H1 (cell line): ENCODE measurements around the gene WFIKKN1. TPM values are rescaled to one million over a fixed set of nuclear protein-coding genes. Genes with fewer than 3 reads are reported as not detected.

Experiments
- CHD7 ChIP-seq: fragments of 300-600 bp; sonication (generic); IDR thresholded peaks from 2 replicates; pipeline ENCODE4 v1.7.1; 2012; ENCODE audit warnings: low read length, moderate library complexity, mild to moderate bottlenecking, inconsistent platforms; ENCODE audit not compliant: insufficient replicate concordance
- polyA plus RNA-seq, 7 experiments: library from polyadenylated mRNA; depleted of rRNA in 3 of 7; stranded (reverse) in 5 of 7; unstranded in 2 of 7; fragments of >200 nt in 5 of 7; fragments of 200-250 nt in 2 of 7; gene quantifications; 1 replicate in 5 of 7; 2 replicates in 1 of 7; 4 replicates in 1 of 7; pipeline versions ENCODE4 v1.2.1 to v1.2.3, GENCODE V29; 2011 to 2013; ENCODE audit warnings: missing spikeins in 2 of 7, mixed read lengths in 2 of 7
- total RNA-seq: library from RNA; stranded (reverse); fragmentation: NEBNext Ultra II Directional; extraction: Animal tissue kit (Norgen Biotek cat#: 25700); gene quantifications from 2 replicates; pipeline ENCODE4 v1.2.1, GENCODE V29; 2021

Gene WFIKKN1
- total and polyA plus RNA-seq, 2 of the 8 experiments (the other 6 are each of a cell fraction or from before 2014, with no cell fraction given): 11.4 to 15.8 TPM

DNA sequence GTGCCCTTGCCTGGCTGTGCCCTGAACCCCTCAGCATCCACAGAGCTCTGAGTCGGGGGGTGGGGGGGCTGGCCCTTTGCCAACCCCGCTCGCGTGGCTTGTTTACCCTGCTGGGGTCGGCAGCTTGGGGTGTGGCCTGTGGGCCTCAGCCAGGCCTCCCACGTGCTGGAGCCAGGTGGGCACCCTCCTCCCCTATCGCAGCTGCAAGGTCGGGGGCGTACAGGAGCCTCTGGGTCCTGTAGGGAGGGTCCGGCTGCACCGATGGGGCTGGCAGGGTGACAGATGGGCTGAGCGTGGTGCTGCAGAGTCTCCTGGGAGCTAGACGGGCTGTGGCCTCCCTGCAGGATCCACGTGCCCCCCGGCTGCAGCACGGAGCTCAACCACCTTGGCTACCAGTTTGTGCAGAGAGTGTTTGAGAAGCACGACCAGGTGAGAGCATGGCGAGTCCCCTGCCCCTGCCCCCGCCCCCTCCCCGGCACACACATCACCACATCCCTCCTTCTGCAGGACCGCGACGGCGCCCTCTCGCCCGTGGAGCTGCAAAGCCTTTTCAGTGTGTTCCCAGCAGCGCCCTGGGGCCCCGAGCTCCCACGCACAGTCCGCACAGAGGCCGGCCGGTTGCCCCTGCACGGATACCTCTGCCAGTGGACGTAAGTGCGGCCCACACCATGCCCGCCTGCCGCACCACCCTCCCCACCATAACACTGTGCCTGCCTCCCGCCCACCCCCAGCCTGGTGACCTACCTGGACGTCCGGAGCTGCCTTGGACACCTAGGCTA lies 40.8 kb downstream of the WFIKKN1 start (continued):
- no peak for TF ChIP-seq CHD7
